ENCODE data around the gene CDH4. TPM values are rescaled to one million over a fixed set of nuclear protein-coding genes. Genes with fewer than 3 reads are reported as not detected.

The CDH4 gene
- total RNA-seq, 2 experiments from 2014 or later = not detected

DNA sequence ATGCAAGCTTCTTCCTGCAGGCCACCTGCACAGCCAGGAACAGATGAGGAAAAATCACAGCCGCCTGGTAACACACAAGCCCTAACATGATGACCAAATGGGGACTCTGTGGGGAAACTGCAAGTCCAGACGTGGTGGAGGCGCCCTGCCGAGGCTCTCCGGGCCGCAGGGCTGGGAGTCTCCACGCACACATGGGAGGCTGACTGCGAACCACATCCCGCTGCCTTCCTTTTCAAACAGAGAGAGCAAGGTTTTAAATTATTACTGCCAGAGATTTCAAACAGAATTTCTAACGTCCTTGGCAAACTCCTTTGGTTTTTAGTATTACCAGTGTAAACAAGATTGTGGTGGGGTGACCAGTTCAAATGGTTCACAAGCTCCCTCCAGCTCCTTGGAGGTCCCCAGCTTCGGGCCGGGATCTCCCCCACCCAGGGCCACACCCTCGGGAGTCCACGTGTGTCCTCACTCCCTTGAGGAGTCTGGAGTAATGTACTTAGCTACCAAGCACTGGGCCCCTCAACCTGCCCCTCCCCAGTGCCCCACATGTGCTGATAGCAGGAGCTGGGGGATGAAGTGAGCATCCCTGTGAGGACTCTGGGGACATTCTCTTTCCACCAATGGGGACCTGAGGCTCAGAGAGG, 560.9 kb downstream of the CDH4 start:
- Histone ChIP-seq H3K27ac (ENCODE audit: low read depth, low read length, poor library complexity, severe bottlenecking) (no peak overlapping the region), H4K20me1 (ENCODE audit: insufficient read depth, low read length) (no peaks in the 10 kb centered on the region), H3K4me3 (ENCODE audit: low read depth, low read length, poor library complexity, severe bottlenecking) (no peak overlapping the region), H3K9me3 (ENCODE audit: low read length) (no peaks in the 10 kb centered on the region), H3K4me2 (ENCODE audit: low read length) (no peak overlapping the region), H2AFZ (ENCODE audit: low read length) (no peak overlapping the region), H3K9me2 (ENCODE audit: insufficient read depth, low read length) (no peaks in the 10 kb centered on the region), H3K79me2 (ENCODE audit: insufficient read depth, low read depth, low read length) (no peaks in the 10 kb centered on the region), H3K36me3 (ENCODE audit: insufficient read depth, low read length) (no peaks in the 10 kb centered on the region), H3K4me1 (ENCODE audit: insufficient read depth, low read length, poor library complexity, severe bottlenecking) (no peaks in the 10 kb centered on the region)
- CTCF ChIA-PET (ENCODE audit: unreplicated experiment) = no interaction called here
- POLR2A ChIA-PET = no interaction called here
- no peak for DNase-seq (ENCODE audit: low spot score)
- TF ChIP-seq EZH2phosphoT487 (IDR thresholded peaks at IDR 0.05; ENCODE audit: borderline replicate concordance, low read depth, low read length) = no peak
- TF ChIP-seq, protein P1, sequence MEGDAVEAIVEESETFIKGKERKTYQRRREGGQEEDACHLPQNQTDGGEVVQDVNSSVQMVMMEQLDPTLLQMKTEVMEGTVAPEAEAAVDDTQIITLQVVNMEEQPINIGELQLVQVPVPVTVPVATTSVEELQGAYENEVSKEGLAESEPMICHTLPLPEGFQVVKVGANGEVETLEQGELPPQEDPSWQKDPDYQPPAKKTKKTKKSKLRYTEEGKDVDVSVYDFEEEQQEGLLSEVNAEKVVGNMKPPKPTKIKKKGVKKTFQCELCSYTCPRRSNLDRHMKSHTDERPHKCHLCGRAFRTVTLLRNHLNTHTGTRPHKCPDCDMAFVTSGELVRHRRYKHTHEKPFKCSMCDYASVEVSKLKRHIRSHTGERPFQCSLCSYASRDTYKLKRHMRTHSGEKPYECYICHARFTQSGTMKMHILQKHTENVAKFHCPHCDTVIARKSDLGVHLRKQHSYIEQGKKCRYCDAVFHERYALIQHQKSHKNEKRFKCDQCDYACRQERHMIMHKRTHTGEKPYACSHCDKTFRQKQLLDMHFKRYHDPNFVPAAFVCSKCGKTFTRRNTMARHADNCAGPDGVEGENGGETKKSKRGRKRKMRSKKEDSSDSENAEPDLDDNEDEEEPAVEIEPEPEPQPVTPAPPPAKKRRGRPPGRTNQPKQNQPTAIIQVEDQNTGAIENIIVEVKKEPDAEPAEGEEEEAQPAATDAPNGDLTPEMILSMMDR (conservative IDR thresholded peaks at IDR 0.05; ENCODE audit: low read length) = no peak
- intact Hi-C loops (cut with micrococcal nuclease; ENCODE audit: unreplicated experiment) = no loop called here
- no TSS peak for BruUV-seq (replicated peaks)

DNA sequence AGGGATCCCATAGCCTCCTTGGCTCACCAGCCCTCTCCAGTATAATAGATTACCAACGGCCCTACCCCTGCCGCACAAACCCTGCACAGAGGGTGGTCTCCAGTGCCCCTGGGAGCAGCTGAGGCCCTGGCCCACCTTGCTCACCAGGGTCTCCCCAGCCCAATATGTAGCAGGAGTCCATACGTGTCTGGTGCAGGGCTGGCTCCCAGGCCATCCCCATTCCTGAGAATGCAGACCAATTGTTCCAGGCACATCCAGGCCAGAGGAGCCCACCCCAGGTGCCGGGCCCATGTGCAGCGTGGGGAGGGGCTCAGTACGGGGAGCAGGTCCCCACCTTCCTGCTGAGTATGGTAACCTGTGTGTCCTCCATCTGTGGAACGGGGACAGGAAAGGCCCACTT, 561.7 kb downstream of the CDH4 start:
- Histone ChIP-seq H3K27ac (ENCODE audit: low read depth, low read length, poor library complexity, severe bottlenecking) (no peak overlapping the region), H3K9me2 (ENCODE audit: insufficient read depth, low read length) (no peaks in the 10 kb centered on the region), H3K36me3 (ENCODE audit: insufficient read depth, low read length) (no peaks in the 10 kb centered on the region), H2AFZ (ENCODE audit: low read length) (no peak overlapping the region), H3K4me3 (ENCODE audit: low read depth, low read length, poor library complexity, severe bottlenecking) (no peak overlapping the region), H3K79me2 (ENCODE audit: insufficient read depth, low read depth, low read length) (no peaks in the 10 kb centered on the region), H3K4me2 (ENCODE audit: low read length) (no peak overlapping the region), H3K4me1 (ENCODE audit: insufficient read depth, low read length, poor library complexity, severe bottlenecking) (no peaks in the 10 kb centered on the region), H3K9me3 (ENCODE audit: low read length) (no peaks in the 10 kb centered on the region), H4K20me1 (ENCODE audit: insufficient read depth, low read length) (no peaks in the 10 kb centered on the region)
- no peak for TF ChIP-seq EZH2phosphoT487 (IDR thresholded peaks at IDR 0.05; ENCODE audit: borderline replicate concordance, low read depth, low read length)
- intact Hi-C loops (cut with micrococcal nuclease; ENCODE audit: unreplicated experiment) = no loop called here
- DNase-seq (ENCODE audit: low spot score) = no peak
- ChIA-PET CTCF (ENCODE audit: unreplicated experiment) (no interaction called here), POLR2A (no interaction called here)
- BruUV-seq (replicated peaks) = no TSS peak

DNA sequence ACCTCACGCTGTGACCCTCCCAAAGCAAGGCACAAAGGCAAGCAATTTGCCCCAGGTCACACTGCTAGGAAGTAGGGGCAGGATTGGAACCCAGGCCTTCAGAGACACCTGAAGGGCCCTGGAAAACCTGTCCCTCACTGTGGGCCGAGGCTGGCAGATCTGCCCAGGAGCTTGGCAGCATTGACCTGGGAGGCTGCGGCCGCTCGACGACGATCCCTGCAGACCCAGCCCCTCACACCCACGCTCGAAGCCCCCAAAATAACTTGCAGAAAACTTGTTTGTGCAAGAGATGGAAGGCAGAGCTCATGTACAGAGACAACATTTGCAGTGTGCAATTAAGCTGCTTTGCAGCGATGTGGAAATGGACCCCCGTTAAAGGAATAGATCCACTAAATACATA, 562.2 kb downstream of the CDH4 start:
- Histone ChIP-seq H3K4me2 (ENCODE audit: low read length) (no peak overlapping the region), H3K4me1 (ENCODE audit: insufficient read depth, low read length, poor library complexity, severe bottlenecking) (no peaks in the 10 kb centered on the region), H2AFZ (ENCODE audit: low read length) (no peak overlapping the region), H3K79me2 (ENCODE audit: insufficient read depth, low read depth, low read length) (no peaks in the 10 kb centered on the region), H3K4me3 (ENCODE audit: low read depth, low read length, poor library complexity, severe bottlenecking) (no peak overlapping the region), H4K20me1 (ENCODE audit: insufficient read depth, low read length) (no peaks in the 10 kb centered on the region), H3K27ac (ENCODE audit: low read depth, low read length, poor library complexity, severe bottlenecking) (no peak overlapping the region), H3K9me2 (ENCODE audit: insufficient read depth, low read length) (no peaks in the 10 kb centered on the region), H3K36me3 (ENCODE audit: insufficient read depth, low read length) (no peaks in the 10 kb centered on the region), H3K9me3 (ENCODE audit: low read length) (no peaks in the 10 kb centered on the region)
- ChIA-PET POLR2A (no interaction called here), CTCF (ENCODE audit: unreplicated experiment) (no interaction called here)
- TF ChIP-seq EZH2phosphoT487 (IDR thresholded peaks at IDR 0.05; ENCODE audit: borderline replicate concordance, low read depth, low read length) = no peak
- TF ChIP-seq, protein P1 (conservative IDR thresholded peaks at IDR 0.05; ENCODE audit: low read length) = no peak
- BruUV-seq (replicated peaks) = no TSS peak
- DNase-seq (ENCODE audit: low spot score) = no peak
- intact Hi-C loops (cut with micrococcal nuclease; ENCODE audit: unreplicated experiment) = no loop called here

All from OCI-LY7 (cell line).